ENCODE results near the gene MACROH2A2. TPM values are rescaled to one million over a fixed set of nuclear protein-coding genes. Genes with fewer than 3 reads are reported as not detected.

The MACROH2A2 gene
- total RNA-seq, 1 donor from 2014 or later: 8.2 TPM

- no peak for DNase-seq (ENCODE audit: low spot score in 2 of 2)
- Histone ChIP-seq H3K4me1 (no peaks in the 10 kb centered on the region), H3K36me3 (no peaks in the 10 kb centered on the region), H3K27me3 (no peaks in the 10 kb centered on the region), H3K27ac (no peak overlapping the region), H3K9me3 (no peaks in the 10 kb centered on the region), H3K4me3 (no peak overlapping the region)
- intact Hi-C loops (cut with DNase I): no loop called here
- no peak for TF ChIP-seq CTCF (IDR thresholded peaks at IDR 0.05)
Observed at GRCh38 chr10:70057306-70057705, 4.7 kb downstream of the MACROH2A2 start.

GRCh38 chr10:70060389-70060788 lies 7.7 kb downstream of the MACROH2A2 start:
- Histone ChIP-seq H3K9me3 (no peaks in the 10 kb centered on the region), H3K27me3 (no peaks in the 10 kb centered on the region), H3K4me1 (no peaks in the 10 kb centered on the region), H3K36me3 (no peaks in the 10 kb centered on the region), H3K27ac (no peak overlapping the region), H3K4me3 (no peak overlapping the region)
- TF ChIP-seq CTCF (IDR thresholded peaks at IDR 0.05): no peak
- intact Hi-C loops (cut with DNase I): no loop called here
- no peak for DNase-seq (ENCODE audit: low spot score in 2 of 2)

GRCh38 chr10:70063418-70064098 lies 10.9 kb downstream of the MACROH2A2 start:
- no peaks in the 10 kb centered on the region for H3K36me3 ChIP-seq
- no peaks in the 10 kb centered on the region for H3K4me1 ChIP-seq
- no peaks in the 10 kb centered on the region for H3K9me3 ChIP-seq
- intact Hi-C loops (cut with DNase I): no loop called here
- H3K4me3 ChIP-seq: no peak overlapping the region
- no peak for TF ChIP-seq CTCF (IDR thresholded peaks at IDR 0.05)
- no peak for DNase-seq (ENCODE audit: low spot score in 2 of 2)
- no peak overlapping the region for H3K27ac ChIP-seq
- no peaks in the 10 kb centered on the region for H3K27me3 ChIP-seq

- DNase-seq (ENCODE audit: low spot score in 2 of 2): no peak
- intact Hi-C loops (cut with DNase I): no loop called here
- Histone ChIP-seq H3K36me3 (no peaks in the 10 kb centered on the region), H3K27me3 (no peaks in the 10 kb centered on the region), H3K4me1 (no peaks in the 10 kb centered on the region), H3K4me3 (no peak overlapping the region), H3K27ac (no peak overlapping the region), H3K9me3 (no peaks in the 10 kb centered on the region)
- TF ChIP-seq CTCF (IDR thresholded peaks at IDR 0.05): no peak
Observed at GRCh38 chr10:70064486-70064885, 11.8 kb downstream of the MACROH2A2 start.

- H3K4me1 ChIP-seq: no peaks in the 10 kb centered on the region
- intact Hi-C loops (cut with DNase I): no loop called here
- no peaks in the 10 kb centered on the region for H3K9me3 ChIP-seq
- no peak for TF ChIP-seq CTCF (IDR thresholded peaks at IDR 0.05)
- DNase-seq (ENCODE audit: low spot score in 2 of 2): no peak
- H3K4me3 ChIP-seq: no peak overlapping the region
- no peak overlapping the region for H3K27ac ChIP-seq
- H3K36me3 ChIP-seq: no peaks in the 10 kb centered on the region
- H3K27me3 ChIP-seq: no peaks in the 10 kb centered on the region
Observed at GRCh38 chr10:70066190-70066589, 13.5 kb downstream of the MACROH2A2 start.

GRCh38 chr10:70067586-70067985 lies 14.9 kb downstream of the MACROH2A2 start:
- H3K4me3 ChIP-seq: no peak overlapping the region
- no peaks in the 10 kb centered on the region for H3K36me3 ChIP-seq
- H3K27me3 ChIP-seq: no peaks in the 10 kb centered on the region
- no peaks in the 10 kb centered on the region for H3K4me1 ChIP-seq
- TF ChIP-seq CTCF (IDR thresholded peaks at IDR 0.05): no peak
- no peak overlapping the region for H3K27ac ChIP-seq
- intact Hi-C loops (cut with DNase I): no loop called here
- DNase-seq (ENCODE audit: low spot score in 2 of 2): no peak
- H3K9me3 ChIP-seq: no peaks in the 10 kb centered on the region

Measured in ascending aorta (tissue), 2 donors.